CD4-positive, alpha-beta T cell treated with Interleukin-6 for 4 hours (primary cell): ENCODE results near the gene ADRA2B.
"Not testable (repeated sequence)": the region's sequence is repeated elsewhere in the genome, so short reads cannot be mapped to it uniquely, and the experiment has no call there.

Source experiments
- DNase-seq: peaks from one replicate; pipeline ENCODE4 v3.0.0-alpha.2; 2020; ENCODE audit warnings: mixed read lengths

Gene ADRA2B

GRCh38 chr2:96065381-96065930, 50.9 kb downstream of the ADRA2B start:
- DNase-seq: no peak

DNA sequence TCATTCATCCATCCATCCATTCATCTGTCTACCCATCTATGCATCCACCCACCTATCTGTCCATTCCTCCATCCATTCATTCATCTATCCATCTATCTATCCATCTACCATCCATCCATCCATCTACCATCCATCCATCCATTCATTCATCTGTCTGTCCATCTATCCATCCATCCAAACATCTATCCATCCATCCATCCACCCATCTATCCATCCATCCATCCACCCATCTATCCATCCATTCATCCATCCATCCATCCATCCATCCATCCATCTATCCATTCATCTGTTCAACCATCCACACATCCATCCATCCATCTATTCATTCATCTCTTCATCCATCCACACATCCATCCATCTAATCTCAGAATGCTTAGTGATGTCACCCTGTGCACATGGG, 51.6 kb downstream of the ADRA2B start:
- DNase-seq: not testable (repeated sequence)

- DNase-seq: not testable (repeated sequence)
These were observed 52.2 kb downstream of the ADRA2B start for GRCh38 chr2:96064047-96064675.

DNA sequence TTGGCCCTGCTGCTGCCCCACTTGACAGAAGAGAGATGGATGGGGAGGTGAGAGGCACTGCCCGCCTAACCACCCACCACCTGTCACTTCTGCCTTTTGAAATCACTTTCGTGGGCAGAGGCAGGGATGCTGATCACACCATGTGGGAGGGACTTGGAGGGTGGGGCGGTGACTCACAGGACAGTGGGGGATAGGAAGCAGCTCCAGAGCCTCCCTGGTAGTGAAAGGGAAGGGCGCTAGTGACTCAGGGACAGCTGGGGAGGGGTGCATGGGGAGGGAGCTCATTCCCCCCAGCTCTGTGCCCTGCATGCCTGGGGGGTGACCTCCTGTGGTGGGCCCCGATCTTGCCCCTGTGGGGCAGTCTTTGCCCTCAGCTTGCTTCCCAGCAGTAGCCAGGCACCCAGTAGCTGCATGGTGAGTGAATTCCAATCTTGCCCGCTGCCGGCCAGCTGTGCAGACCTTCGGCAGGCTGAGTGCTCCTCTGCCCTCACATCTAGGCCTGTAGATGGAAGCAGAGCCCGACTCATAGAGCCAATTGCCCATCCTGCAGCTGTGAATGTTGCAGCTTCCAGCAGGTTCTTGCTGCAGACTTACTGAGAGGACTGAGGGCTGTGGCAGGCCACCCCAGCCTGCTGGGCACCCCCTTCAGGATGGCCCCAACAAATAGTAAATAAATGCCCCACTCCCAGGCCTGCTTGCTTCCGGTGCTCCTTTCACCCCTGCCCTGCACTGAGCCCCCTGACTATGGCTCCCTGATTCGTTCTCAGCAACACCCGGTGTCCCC, 53.1 kb downstream of the ADRA2B start:
- peak; percentile 14 for DNase-seq
